ENCODE measurements around the gene DSN1. TPM values are rescaled to one million over a fixed set of nuclear protein-coding genes. Genes with fewer than 3 reads are reported as not detected.

Gene DSN1
- total and polyA plus RNA-seq, 2 of the 8 experiments (the other 6 are each of a cell fraction or from before 2014, with no cell fraction given), result 12.0 to 26.2 TPM

GRCh38 chr20:36752582-36752981 is 21.0 kb downstream of the DSN1 start:
- H3K4me2 ChIP-seq (ENCODE audit: insufficient read depth in 1 of 2, low read depth in 2 of 2, low read length in 2 of 2), result no peak overlapping the region
- H3K14ac ChIP-seq (ENCODE audit: insufficient read length), result no peak overlapping the region
- H3K9me3 ChIP-seq (ENCODE audit: insufficient read depth in 2 of 2, low read depth in 1 of 2, low read length in 1 of 2), result no peaks in the 10 kb centered on the region
- WGBS, 2 experiments (ENCODE audit: extremely low coverage in 1 of 2, insufficient coverage in 1 of 2, insufficient read length in 1 of 2, insufficient replicate concordance in 2 of 2, low coverage in 1 of 2, low lambda C conversion rate in 2 of 2, missing lambda C conversion rate in 1 of 2), result 92% methylated on average over 5 of the region's 5 CpGs; no CpG with 5 or more reads in 1 of the 2 experiments
- no peaks in the 10 kb centered on the region for H3K27me3 ChIP-seq (replicated peaks in 1 of 4; ENCODE audit: control insufficient read depth in 3 of 4, extremely low read depth in 1 of 4, insufficient read depth in 3 of 4, low read length in 3 of 4)
- H3K4ac ChIP-seq (replicated peaks; ENCODE audit: insufficient read length, low read depth, low read length), result no peak overlapping the region
- POLR2A ChIA-PET (ENCODE audit: partially characterized antibody), result interaction anchor here (0.8 to 1.2 kb wide), 2 partner anchors 11 to 68 kb away, joined by 3 read pairs; no protein-coding TSS in a partner anchor
- H2BK15ac ChIP-seq (ENCODE audit: low read length), result no peak overlapping the region
- no peak overlapping the region for H3K23ac ChIP-seq (ENCODE audit: insufficient read length)
- H2BK12ac ChIP-seq (ENCODE audit: low read depth, low read length), result no peak overlapping the region
- DNase-seq (ENCODE audit: low read depth in 1 of 2, low spot score in 2 of 2), result no peak
- no peak overlapping the region for H2AFZ ChIP-seq (ENCODE audit: low read length)
- H4K20me1 ChIP-seq (replicated peaks in 1 of 2; ENCODE audit: control insufficient read depth in 1 of 2, insufficient read depth in 2 of 2, low read length in 2 of 2), result peaks cover 1 to 2% of the 10 kb centered on the region in 2 experiments
- H2BK120ac ChIP-seq (replicated peaks; ENCODE audit: low read depth, low read length), result no peak overlapping the region
- no peaks in the 10 kb centered on the region for H3K79me1 ChIP-seq (ENCODE audit: low read depth, low read length)
- H3K27ac ChIP-seq (ENCODE audit: low read depth, low read length), result no peak overlapping the region
- H3K23me2 ChIP-seq (ENCODE audit: low read depth, low read length), result no peaks in the 10 kb centered on the region
- H4K5ac ChIP-seq (ENCODE audit: insufficient read length, low read depth, low read length), result no peak overlapping the region
- H2BK5ac ChIP-seq (ENCODE audit: low read depth, low read length), result no peak overlapping the region
- peaks cover 10 to 48% (median 40%) of the 10 kb centered on the region in 4 experiments for H3K36me3 ChIP-seq (ENCODE audit: control insufficient read depth in 2 of 4, insufficient read depth in 4 of 4, low read length in 3 of 4)
- H3K9ac ChIP-seq (replicated peaks in 1 of 4; ENCODE audit: extremely low read depth in 1 of 4, low read depth in 3 of 4, low read length in 3 of 4), result no peak overlapping the region
- H3K4me3 ChIP-seq (ENCODE audit: extremely low read depth in 1 of 4, insufficient read depth in 2 of 4, low read depth in 3 of 4, low read length in 4 of 4), result no peak overlapping the region
- no peak overlapping the region for H3K18ac ChIP-seq (ENCODE audit: extremely low read depth, low read length)
- H3K4me1 ChIP-seq (replicated peaks in 1 of 4; ENCODE audit: control insufficient read depth in 3 of 4, insufficient read depth in 4 of 4, low read length in 3 of 4), result no peaks in the 10 kb centered on the region
- CTCF ChIA-PET (ENCODE audit: partially characterized antibody), result no interaction called here
- H2BK20ac ChIP-seq (ENCODE audit: low read length), result no peak overlapping the region
- no peaks in the 10 kb centered on the region for H3K79me2 ChIP-seq (ENCODE audit: control insufficient read depth in 1 of 2, insufficient read depth in 2 of 2, low read length in 2 of 2)
- no peak overlapping the region for H4K91ac ChIP-seq (replicated peaks; ENCODE audit: insufficient read length, low read length)
- H3K56ac ChIP-seq (replicated peaks; ENCODE audit: insufficient read length, low read depth, low read length), result no peak overlapping the region
- H2AK5ac ChIP-seq (ENCODE audit: low read depth, low read length), result no peak overlapping the region
- no peak for FAIRE-seq
- H4K8ac ChIP-seq (ENCODE audit: extremely low read depth, insufficient read depth, low read length), result no peak overlapping the region
- TF ChIP-seq TEAD4 (IDR thresholded peaks at IDR 0.05; ENCODE audit: low read depth, low read length) (no peak), CHD2 (IDR thresholded peaks at IDR 0.05; ENCODE audit: low read length) (no peak), GABPA (IDR thresholded peaks at IDR 0.05; ENCODE audit: borderline replicate concordance, insufficient read depth, low read length) (no peak), JUND (IDR thresholded peaks at IDR 0.05; ENCODE audit: low read length) (no peak), ATF2 (IDR thresholded peaks at IDR 0.05; ENCODE audit: low read length) (no peak), EP300 (IDR thresholded peaks at IDR 0.05; ENCODE audit: borderline replicate concordance in 1 of 2, low read depth in 2 of 2, low read length in 2 of 2) (no peak), HDAC6 (IDR thresholded peaks at IDR 0.05; ENCODE audit: low read depth, low read length) (no peak), SP1 (IDR thresholded peaks at IDR 0.05; ENCODE audit: low read depth, low read length) (no peak), CTBP2 (IDR thresholded peaks at IDR 0.05; ENCODE audit: borderline replicate concordance, insufficient read depth, insufficient read length, low read length) (no peak)

Data from H1 (cell line).